ENCODE results near the gene SULT1C2.

Gene SULT1C2

DNA sequence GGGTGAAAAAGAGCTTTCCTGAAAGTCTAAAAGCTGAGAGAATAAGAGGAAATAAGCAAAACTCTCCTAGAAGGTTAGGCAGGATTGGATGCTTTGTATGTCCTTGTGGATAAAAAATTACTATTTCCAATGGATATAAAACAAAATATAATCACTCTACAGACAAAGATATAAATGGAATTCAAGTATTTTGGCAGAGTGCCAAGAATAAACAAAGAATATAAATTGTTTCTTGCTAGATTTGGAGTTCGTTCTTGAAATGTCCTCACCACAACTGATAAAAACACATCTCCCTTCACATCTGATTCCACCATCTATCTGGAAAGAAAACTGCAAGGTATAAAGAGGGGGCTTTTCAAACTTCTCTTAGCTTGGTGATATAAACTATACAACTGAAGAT is 35.6 kb upstream of the SULT1C2 start:
- no peak for DNase-seq
- TF ChIP-seq, protein P1, sequence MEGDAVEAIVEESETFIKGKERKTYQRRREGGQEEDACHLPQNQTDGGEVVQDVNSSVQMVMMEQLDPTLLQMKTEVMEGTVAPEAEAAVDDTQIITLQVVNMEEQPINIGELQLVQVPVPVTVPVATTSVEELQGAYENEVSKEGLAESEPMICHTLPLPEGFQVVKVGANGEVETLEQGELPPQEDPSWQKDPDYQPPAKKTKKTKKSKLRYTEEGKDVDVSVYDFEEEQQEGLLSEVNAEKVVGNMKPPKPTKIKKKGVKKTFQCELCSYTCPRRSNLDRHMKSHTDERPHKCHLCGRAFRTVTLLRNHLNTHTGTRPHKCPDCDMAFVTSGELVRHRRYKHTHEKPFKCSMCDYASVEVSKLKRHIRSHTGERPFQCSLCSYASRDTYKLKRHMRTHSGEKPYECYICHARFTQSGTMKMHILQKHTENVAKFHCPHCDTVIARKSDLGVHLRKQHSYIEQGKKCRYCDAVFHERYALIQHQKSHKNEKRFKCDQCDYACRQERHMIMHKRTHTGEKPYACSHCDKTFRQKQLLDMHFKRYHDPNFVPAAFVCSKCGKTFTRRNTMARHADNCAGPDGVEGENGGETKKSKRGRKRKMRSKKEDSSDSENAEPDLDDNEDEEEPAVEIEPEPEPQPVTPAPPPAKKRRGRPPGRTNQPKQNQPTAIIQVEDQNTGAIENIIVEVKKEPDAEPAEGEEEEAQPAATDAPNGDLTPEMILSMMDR (IDR thresholded peaks at IDR 0.05; ENCODE audit: low read depth, low read length) = no peak
- peaks cover 48% of the 10 kb centered on the region for H3K27me3 ChIP-seq (ENCODE audit: insufficient read depth, low read depth, severe bottlenecking)
- H3K27ac ChIP-seq = no peak overlapping the region
- H3K4me3 ChIP-seq (ENCODE audit: low read depth, low read length) = no peak overlapping the region
- no peaks in the 10 kb centered on the region for H3K9me3 ChIP-seq (ENCODE audit: severe bottlenecking)
- H3K36me3 ChIP-seq = no peaks in the 10 kb centered on the region

DNA sequence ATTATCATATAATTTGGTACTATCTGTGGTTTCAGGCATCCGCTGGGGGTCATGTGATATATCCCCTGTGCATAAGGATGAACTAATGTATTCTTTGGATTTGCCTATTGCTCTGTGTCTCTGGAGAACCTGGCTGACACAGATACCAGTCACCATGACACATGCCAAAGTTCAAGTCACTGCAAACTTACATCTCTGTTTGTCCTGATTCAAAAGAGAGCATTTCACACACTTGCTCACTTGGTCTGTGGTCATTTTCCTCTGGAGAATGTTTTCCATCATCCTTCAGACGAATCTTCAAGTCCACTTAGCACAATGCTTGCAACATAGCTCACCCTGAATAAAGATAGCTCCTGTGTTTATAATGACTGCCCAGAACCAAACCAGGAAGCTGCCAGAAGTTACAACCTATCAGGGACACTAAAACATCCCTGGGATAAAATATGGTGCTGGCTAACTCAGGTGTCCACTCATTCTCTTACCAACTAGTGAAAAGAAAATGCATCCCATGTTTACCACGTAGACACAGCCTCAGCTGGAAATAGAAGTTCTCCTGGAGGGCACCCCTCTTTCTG is 30.9 kb upstream of the SULT1C2 start:
- no peak overlapping the region for H3K27ac ChIP-seq
- H3K36me3 ChIP-seq = no peaks in the 10 kb centered on the region
- TF ChIP-seq, protein P1 (IDR thresholded peaks at IDR 0.05; ENCODE audit: low read depth, low read length) = no peak
- H3K9me3 ChIP-seq (ENCODE audit: severe bottlenecking) = no peaks in the 10 kb centered on the region
- DNase-seq = no peak
- no peak overlapping the region for H3K4me3 ChIP-seq (ENCODE audit: low read depth, low read length)
- peaks cover 38% of the 10 kb centered on the region for H3K27me3 ChIP-seq (ENCODE audit: insufficient read depth, low read depth, severe bottlenecking)

DNA sequence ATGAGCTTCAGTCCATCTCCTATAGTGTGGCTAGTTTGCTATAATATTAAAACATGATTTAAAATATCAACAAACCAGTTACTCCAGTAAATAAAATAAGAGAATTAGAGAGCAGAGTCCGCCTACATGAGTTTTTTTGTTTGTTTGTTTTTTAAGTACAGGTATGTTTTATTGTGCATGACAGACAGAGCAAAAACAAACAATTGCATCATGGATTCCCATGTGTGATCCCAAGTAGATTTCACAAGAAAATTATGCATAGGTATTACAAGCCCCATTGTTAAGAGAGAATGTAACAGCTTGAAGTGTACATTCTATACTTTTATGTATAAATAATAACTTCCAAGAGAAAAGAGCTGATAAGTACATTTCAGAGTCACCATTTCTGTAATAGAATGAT is 27.9 kb upstream of the SULT1C2 start:
- TF ChIP-seq, protein P1 (IDR thresholded peaks at IDR 0.05; ENCODE audit: low read depth, low read length) = no peak
- Histone ChIP-seq H3K36me3 (no peaks in the 10 kb centered on the region), H3K9me3 (ENCODE audit: severe bottlenecking) (no peaks in the 10 kb centered on the region), H3K4me3 (ENCODE audit: low read depth, low read length) (no peak overlapping the region), H3K27ac (no peak overlapping the region), H3K27me3 (ENCODE audit: insufficient read depth, low read depth, severe bottlenecking) (peaks cover 51% of the 10 kb centered on the region)
- no peak for DNase-seq

DNA sequence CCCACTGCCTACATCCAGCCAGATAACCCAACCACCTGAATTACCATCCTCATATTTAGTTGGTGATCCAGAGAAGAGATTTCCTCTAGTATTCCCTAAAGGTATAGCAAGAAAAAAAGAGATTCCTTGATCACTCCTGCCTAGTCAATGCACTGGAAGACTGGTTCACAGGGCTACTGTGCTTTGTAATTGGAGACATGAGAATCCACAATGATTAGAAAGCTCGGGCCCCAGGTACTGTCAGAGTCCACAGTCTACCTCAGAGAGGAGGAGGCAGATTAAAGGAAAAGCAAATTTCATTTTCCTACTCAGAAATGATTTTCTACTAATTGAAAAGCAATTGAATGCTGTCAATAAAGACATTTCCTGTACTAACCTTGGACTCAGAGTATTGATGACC is 26.7 kb upstream of the SULT1C2 start:
- no peaks in the 10 kb centered on the region for H3K9me3 ChIP-seq (ENCODE audit: severe bottlenecking)
- no peak overlapping the region for H3K4me3 ChIP-seq (ENCODE audit: low read depth, low read length)
- no peak for DNase-seq
- H3K36me3 ChIP-seq = no peaks in the 10 kb centered on the region
- H3K27ac ChIP-seq = no peak overlapping the region
- H3K27me3 ChIP-seq (ENCODE audit: insufficient read depth, low read depth, severe bottlenecking) = peaks cover 54% of the 10 kb centered on the region
- TF ChIP-seq, protein P1 (IDR thresholded peaks at IDR 0.05; ENCODE audit: low read depth, low read length) = no peak

DNA sequence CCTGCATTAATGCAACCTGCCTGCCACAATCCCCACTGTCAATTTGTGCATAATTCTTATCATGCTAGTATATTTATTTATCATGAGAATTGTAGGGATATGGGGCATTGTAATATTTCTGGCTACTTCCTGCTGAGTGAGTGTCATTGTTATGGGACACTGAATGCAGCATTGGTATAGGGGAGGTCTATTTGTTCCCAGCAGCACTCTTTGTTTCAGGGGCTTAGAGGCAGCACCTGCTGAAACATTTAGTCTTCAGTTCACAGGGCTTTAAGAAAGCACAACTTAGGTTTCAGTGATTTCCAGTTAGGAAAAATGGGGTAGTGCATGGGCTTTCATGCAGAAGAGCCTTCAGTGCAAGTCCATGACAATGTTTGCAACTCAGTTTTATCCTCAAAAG is 25.3 kb upstream of the SULT1C2 start:
- H3K4me3 ChIP-seq (ENCODE audit: low read depth, low read length) = no peak overlapping the region
- no peak overlapping the region for H3K27ac ChIP-seq
- no peaks in the 10 kb centered on the region for H3K9me3 ChIP-seq (ENCODE audit: severe bottlenecking)
- peaks cover 61% of the 10 kb centered on the region for H3K27me3 ChIP-seq (ENCODE audit: insufficient read depth, low read depth, severe bottlenecking)
- TF ChIP-seq, protein P1 (IDR thresholded peaks at IDR 0.05; ENCODE audit: low read depth, low read length) = no peak
- no peaks in the 10 kb centered on the region for H3K36me3 ChIP-seq
- DNase-seq = no peak

DNA sequence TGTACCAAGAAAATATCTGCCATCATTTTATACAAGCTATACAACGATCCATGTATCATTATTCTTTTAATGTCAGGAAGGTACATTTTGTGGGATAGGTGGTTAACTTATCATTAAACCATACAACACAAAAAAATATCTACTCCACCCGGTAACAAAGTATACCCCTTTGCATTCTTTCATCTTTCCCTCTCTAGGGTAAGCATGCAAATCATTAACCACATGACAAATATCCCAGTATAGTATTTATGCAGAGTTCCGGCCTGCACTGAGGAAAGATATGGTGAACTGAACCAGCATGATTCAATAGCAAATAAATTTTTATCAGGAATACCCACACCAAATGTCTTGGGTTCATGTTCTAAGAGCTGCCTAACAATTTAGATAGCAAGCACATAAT is 22.5 kb upstream of the SULT1C2 start:
- no peak overlapping the region for H3K27ac ChIP-seq
- H3K4me3 ChIP-seq (ENCODE audit: low read depth, low read length) = no peak overlapping the region
- peaks cover 72% of the 10 kb centered on the region for H3K27me3 ChIP-seq (ENCODE audit: insufficient read depth, low read depth, severe bottlenecking)
- DNase-seq = no peak
- H3K36me3 ChIP-seq = no peaks in the 10 kb centered on the region
- TF ChIP-seq, protein P1 (IDR thresholded peaks at IDR 0.05; ENCODE audit: low read depth, low read length) = no peak
- no peaks in the 10 kb centered on the region for H3K9me3 ChIP-seq (ENCODE audit: severe bottlenecking)
